Measurements from ENCODE around the gene PHLDA2. TPM values are rescaled to one million over a fixed set of nuclear protein-coding genes. Genes with fewer than 3 reads are reported as not detected.
A peak's percentile ranks its signal among the peaks of the same experiment; 100 is the strongest.

The PHLDA2 gene
- total and polyA plus RNA-seq, 12 donors, result 0.39 to 14.2 (median 0.89) TPM; not detected in 1

- 41 to 43% methylated on average over 17 of the region's 17 CpGs for WGBS, 2 donors
- H3K9me3 ChIP-seq, result no peaks in the 10 kb centered on the region
- peak; percentile 56 to 63 for DNase-seq
- intact Hi-C loops (cut with DNase I), result loop anchor here in 7 of 10 donors (2.0 to 10.0 kb wide), 7 partner anchors 359 to 697 kb away; partner anchors contain the start of genes C11orf21 (in 3 of the 7), TSPAN32 (in 3 of the 7) and KCNQ1 (in 1 of the 7)
- H3K27me3 ChIP-seq, result peaks cover 0 to 5% (median 0%) of the 10 kb centered on the region in 7 donors
- ATAC-seq, result peak in 2 of 8 donors; percentile 8 to 33
- no peak for TF ChIP-seq CTCF (IDR thresholded peaks at IDR 0.05)
- no peaks in the 10 kb centered on the region for H3K36me3 ChIP-seq
- H3K4me1 ChIP-seq, result peaks cover 6 to 44% (median 36%) of the 10 kb centered on the region in 9 donors
- peak overlapping the region in 8 of 10 donors; percentile 25 to 89 (median 73) for H3K27ac ChIP-seq
- peak overlapping the region in 9 of 10 donors; percentile 41 to 63 (median 58) for H3K4me3 ChIP-seq
Observed at GRCh38 chr11:2891326-2892214, 37.6 kb downstream of the PHLDA2 start.

GRCh38 chr11:2890466-2891294, 38.5 kb downstream of the PHLDA2 start:
- peaks cover 0 to 9% (median 0%) of the 10 kb centered on the region in 7 donors for H3K27me3 ChIP-seq
- no peak overlapping the region for H3K4me3 ChIP-seq
- H3K9me3 ChIP-seq, result no peaks in the 10 kb centered on the region
- H3K36me3 ChIP-seq, result no peaks in the 10 kb centered on the region
- peak in 1 of 2 donors; percentile 75 for DNase-seq
- peak in 4 of 8 donors; percentile 3 to 48 (median 22) for ATAC-seq
- intact Hi-C loops (cut with DNase I), result loop anchor here in 7 of 10 donors (5.0 to 10.0 kb wide), 6 partner anchors 443 to 696 kb away; partner anchors contain the start of genes C11orf21 (in 3 of the 7), TSPAN32 (in 3 of the 7) and KCNQ1 (in 1 of the 7)
- no peak for TF ChIP-seq CTCF (IDR thresholded peaks at IDR 0.05)
- H3K4me1 ChIP-seq, result peaks cover 6 to 47% (median 41%) of the 10 kb centered on the region in 9 donors
- 37 to 40% methylated on average over 27 to 28 of the region's 28 CpGs for WGBS, 2 donors
- H3K27ac ChIP-seq, result peak overlapping the region in 2 of 10 donors; percentile 75 to 89

GRCh38 chr11:2889362-2890273, 39.6 kb downstream of the PHLDA2 start:
- intact Hi-C loops (cut with DNase I), result loop anchor here (2.0 to 10.0 kb wide), 15 partner anchors 62 to 695 kb away; partner anchors contain the start of genes KCNQ1OT1 (in 5 of the 10), C11orf21 (in 4 of the 10), TSPAN32 (in 4 of the 10) and KCNQ1 (in 1 of the 10)
- Histone ChIP-seq H3K9me3 (no peaks in the 10 kb centered on the region), H3K27ac (no peak overlapping the region), H3K27me3 (peaks cover 0 to 16% (median 0%) of the 10 kb centered on the region in 7 donors), H3K4me1 (peaks cover 6 to 53% (median 43%) of the 10 kb centered on the region in 9 donors), H3K4me3 (no peak overlapping the region), H3K36me3 (no peaks in the 10 kb centered on the region)
- 89 to 92% methylated on average over 16 of the region's 16 CpGs for WGBS, 2 donors
- ATAC-seq (no peak), DNase-seq (no peak)
- TF ChIP-seq CTCF (IDR thresholded peaks at IDR 0.05), result no peak
